LoVo (cell line): ENCODE data around the gene PLEKHG3.
A peak's percentile ranks its signal among the peaks of the same experiment; 100 is the strongest.

ENCODE experiments used
- DNase-seq: peaks from one replicate; pipeline ENCODE4 v3.0.0-alpha.2; 2016; ENCODE audit warnings: low spot score

The PLEKHG3 gene

DNA sequence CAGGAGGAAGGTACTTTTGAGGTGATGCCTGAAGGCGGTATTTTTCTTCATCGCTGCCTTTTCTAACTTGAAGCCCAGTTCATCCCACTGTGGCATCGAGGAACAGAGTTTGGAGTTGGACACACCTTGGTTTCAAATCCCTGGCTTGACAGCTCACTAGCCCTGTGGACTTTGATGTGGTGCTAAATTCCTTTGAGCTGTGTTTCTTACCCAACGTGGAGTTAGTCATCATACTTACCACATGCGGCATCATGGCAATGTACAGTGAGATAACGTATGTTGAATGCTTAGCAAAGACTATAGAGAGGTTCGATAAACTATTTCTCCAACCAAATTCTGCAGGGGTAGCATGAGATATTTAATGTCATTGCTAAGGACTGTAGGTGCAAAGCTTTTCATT, 3.4 kb downstream of the PLEKHG3 start:
- peak; percentile 45 for DNase-seq

DNA sequence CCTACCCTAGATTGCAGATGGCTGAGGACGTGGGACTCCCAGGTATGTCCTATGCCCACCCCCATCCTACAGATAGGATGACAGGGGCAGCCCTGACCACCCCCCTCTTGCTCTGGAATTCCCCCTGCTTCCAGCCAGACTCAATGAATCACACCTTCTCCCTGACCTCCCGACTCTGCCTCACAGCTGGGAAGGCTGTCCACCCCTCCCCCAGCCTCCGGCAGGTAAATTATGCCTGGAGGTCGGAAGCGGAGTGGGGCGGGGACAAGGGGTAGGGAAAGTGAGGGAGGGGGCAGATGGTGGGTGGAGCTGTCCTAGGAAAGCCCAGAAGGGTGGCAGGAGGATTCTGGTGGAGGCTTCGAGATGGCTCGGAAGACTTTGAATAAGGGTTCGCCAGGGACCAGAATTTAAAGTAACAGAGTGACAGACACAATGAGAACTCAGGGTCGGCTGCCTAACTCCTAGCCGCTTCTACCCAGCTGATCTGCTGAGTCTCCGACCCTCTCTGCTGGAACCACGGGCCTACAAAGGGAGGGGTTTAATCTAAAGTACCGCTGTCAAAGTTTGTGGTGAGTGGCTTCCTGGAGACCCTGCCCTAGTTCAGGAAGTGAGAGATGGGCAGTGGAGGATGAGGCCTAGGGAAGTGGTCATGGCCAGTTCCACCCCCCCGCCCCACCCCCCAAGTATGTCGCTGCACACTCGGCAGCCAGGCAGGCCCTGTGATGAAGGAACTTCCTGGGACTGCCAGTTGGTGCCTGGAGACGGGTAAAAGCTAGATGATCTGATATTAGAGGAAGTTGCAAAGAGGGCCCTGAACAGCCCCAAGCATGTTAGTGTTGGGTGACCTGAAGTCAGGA, 4.2 kb downstream of the PLEKHG3 start:
- no peak for DNase-seq

DNA sequence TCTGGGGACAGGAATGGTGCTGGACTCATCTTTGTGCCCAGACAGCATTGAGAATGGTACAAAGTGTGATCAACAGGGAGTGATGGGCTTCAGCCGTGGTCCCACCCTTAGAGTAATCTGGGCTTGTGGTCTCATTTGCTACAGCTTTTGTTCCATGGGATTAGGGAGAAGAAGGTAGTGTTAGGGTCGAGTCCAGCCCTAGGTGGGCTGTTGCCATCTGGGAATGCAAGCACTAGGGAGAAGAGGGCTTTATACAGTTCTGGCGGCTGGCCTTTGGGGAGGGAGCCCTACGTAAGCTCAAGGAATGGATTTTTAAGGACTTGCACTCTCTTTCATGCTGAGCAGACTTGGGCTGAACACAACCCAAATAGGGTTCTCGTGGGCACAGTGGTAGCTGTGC, 4.9 kb downstream of the PLEKHG3 start:
- DNase-seq: no peak

DNA sequence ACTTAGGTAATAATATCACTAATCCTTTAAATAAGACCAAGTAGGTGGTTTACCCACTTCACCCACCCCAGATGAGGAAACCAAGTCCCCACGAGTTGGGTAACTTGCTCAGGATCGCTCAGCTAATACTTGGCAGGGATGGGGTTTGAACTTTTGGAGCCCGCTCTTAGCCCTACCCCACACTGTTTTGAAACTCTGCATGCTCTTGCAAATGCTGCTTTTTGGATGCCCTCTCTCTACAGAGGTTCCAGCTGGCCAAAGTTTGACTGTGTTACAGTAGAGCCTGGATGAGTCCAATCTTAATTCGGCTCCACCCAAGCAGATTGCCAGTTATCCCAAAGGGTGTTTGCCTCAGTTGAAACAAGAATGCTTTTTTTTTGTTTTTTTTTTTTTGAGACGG, 6.8 kb downstream of the PLEKHG3 start:
- DNase-seq: no peak

DNA sequence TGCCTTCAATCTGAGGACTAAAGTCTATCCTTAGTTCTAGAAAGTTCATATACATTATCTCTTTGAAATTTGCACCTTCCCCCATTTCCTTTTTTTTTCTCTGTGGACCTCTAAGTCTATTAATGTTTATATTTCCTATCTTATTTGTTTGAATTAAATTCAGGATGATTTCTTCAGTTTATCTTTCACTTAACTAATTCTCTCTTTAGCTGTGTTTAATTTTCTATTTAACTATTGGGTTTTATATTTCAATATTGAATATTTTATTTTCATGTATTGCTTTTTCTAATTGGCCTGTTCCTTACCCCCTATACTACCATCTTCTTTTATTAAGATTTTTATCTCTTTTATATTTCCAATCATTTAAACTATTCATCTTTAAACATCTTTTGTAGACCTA, 9.5 kb downstream of the PLEKHG3 start:
- DNase-seq: no peak

DNA sequence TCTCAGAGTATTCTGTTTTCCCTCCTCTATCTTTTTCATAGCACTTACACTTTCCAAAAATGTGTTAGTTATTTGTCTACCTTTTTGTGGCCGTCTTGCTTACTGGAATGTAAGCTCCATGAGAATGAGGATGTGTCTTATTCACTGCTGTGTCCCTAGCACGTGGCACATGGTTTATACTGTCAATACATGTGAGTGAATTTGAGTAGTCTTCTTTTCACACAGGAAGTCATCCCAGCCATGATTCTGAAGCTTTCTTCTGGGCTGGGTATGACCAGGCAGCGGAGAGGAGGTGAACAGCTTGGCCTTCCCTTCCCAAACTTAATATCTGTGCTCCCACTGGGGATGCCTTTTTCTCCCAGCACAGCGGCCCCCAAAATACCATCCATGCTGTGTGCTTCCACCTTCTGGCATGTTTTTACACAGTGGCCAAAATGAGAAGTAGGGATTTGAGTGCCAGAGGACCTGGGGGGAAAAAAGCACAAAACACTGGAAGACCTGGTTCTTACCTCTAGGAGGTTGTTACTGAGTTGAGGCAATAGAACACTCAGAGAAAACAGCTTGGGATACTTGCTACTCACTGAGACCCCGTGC, 10.3 kb downstream of the PLEKHG3 start:
- no peak for DNase-seq

DNA sequence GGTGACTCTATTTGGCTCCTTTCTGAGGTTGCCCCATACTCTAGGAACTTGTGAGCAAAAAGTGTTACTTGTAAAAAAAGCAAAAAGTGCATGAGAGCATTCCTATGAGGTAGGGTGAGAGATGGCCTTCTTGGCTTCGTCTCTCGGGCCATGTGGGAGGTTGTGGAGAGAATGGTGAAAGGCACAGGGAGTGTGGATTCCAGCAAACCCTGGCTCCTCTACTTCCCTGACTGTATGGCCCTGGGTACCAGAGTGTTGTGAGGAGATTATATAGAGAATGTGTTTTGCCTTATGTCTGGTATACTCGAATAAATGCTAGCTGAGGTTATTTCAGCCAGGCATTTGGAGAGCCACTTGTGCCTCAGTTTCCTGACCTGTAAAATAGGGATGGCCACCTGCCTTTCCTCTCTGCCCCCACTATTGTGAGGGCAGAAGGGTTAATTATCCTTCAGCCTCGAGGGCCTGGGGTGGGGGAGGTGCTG, 11.0 kb downstream of the PLEKHG3 start:
- DNase-seq: no peak

DNA sequence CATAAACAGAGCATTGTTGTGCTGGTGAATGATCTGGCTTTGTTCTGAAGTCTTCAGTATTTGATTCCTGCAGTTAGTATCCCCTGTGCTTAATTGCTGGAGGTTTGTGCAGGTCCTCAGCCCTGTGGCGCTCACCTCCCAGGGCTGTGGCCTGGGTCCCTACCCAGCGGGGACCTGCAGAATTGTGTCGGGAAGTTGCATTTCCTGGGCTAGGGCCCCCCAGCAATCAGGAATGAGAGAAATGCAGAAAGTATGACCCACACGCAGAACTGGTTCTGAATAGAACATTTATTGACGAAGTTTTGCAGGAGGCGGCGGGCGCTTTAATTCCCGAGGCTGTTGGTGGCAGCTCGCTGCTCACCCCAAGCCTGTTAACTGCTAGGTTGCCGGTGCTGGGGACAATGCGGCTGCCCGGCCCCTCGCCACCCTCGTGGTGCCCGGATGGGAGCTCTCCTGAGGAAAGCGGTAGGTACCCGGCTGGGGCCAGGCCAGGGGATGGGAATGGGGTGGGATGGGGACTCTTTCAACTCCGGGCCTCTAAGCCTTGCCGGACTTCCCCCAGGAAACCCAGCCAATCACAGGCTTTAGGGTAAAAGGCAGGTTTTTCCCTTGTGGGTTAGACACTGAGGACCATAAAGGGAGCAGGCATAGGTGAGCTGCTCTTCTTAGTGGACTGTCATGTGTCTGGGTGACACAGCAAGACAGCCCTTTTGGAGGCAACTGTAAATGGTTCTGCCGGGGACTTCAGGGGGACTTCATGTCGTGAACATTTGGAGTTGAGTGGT, 11.6 kb downstream of the PLEKHG3 start:
- DNase-seq: no peak

DNA sequence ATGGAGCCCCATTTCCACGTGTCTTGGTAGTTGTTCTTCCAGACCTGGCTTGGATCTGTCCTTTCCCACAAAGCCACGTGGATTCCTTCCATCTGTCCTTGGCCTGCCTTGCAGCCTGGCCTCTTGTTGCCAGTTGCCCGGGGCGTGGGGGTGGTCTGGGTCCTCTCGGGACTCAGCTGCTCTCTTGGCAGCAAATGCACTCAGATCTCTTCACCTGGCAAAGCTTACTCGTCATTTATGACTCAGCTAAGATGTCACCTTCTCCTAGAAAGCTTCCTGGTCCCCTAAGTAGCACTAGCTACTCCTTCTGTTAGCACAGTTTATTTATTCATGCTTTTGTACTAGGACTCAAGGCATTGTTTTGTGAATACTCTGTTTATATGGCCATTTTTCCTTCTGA, 13.6 kb downstream of the PLEKHG3 start:
- DNase-seq: peak; percentile 50

DNA sequence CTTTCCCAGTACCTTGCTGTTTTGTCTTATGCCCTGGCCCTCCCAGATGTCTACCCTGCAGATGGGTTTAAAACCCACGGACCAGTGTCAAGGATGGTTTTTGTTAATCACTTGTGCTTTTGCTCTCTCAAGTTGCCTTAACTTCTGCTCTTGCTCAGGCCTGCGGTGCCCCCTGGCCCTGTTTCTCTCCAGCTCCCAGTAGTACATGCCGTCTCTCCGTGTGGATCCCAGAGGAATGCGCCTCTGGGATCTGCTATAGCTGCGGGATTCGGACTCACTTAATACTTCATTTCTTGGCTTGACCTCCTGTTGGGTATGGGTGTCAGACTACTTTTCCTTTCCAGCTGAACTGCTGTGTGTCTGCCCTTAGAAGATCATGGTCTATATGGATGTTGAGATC, 14.5 kb downstream of the PLEKHG3 start:
- no peak for DNase-seq

DNA sequence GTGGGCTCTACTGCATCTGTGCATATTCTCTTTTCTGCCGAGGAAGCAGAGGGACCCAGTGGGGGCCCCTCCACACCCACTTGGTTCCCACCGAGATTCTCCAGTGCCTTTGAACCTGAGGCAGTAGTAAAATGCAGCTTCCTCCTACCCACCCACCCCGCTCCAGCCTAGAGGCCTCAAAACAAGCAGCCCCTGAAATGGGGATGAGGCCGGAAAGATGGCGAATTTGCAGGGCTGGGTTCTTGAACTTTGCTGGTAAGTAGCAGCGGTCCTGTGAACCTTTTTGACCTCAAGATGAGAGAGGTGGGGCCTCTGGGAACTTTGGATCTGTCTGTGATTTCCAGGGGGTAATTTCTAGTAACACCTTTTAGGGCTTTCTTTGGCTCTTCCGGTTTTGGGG, 15.4 kb downstream of the PLEKHG3 start:
- no peak for DNase-seq

DNA sequence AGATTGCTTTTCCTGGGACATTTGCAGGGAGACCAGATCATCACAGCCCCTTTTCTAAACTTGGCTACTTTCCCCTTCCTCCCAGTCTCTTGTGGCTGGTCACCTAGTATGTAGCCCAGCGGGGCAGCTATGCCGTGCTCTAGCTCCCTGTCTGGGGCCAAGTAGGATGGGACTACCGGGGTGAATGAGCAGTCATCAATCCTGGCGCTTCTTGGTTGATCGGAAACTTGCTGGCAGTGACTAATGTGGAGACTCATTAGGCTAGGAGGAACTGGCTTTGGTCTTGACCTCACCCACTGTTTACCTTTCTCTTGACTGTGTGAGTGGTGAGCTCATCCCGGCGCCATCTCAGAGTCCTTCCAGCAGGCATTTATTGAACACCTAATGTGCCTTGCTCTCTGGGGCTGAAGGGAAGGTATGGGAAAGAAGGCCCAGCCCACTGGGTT, 15.9 kb downstream of the PLEKHG3 start:
- peak; percentile 86 for DNase-seq

DNA sequence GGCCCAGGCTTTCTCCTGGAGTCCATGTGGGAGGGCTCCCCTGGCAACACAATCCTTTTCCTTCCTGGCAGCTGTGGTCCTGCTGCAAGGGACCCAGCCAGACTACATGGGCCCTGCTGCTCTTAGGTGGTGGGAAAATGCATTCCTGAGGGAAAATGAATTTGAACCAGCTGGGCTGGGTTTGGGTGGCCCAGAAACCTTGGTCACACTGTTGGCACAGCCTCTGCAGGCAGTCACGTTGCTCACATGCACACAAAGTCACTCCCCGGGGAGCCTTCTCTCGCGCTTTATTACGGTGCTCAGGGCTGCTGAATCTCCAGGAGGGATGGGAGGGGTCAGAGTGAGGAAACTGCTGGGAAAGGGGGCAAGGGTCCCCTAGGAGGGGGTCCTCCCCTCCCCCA, 17.2 kb downstream of the PLEKHG3 start:
- DNase-seq: no peak

DNA sequence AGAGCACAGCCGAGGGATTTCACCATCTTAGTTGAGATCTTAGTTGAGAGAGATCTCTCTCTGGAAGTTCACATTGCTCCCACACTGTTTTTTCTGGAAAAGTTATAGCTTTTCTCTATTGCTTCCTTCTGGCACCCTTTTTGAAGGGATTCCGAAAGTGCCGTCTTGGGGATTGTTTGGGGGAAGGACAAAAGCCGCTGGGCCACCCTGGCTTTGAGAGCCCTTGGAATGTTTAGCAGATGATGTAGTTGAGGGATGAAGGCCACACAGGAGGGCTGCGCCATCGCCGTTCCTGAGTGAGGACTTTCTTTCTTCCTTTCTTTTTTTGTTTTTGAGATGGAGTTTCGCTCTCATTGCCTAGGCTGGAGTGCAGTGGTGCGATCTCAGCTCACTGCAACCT, 17.7 kb downstream of the PLEKHG3 start:
- no peak for DNase-seq

DNA sequence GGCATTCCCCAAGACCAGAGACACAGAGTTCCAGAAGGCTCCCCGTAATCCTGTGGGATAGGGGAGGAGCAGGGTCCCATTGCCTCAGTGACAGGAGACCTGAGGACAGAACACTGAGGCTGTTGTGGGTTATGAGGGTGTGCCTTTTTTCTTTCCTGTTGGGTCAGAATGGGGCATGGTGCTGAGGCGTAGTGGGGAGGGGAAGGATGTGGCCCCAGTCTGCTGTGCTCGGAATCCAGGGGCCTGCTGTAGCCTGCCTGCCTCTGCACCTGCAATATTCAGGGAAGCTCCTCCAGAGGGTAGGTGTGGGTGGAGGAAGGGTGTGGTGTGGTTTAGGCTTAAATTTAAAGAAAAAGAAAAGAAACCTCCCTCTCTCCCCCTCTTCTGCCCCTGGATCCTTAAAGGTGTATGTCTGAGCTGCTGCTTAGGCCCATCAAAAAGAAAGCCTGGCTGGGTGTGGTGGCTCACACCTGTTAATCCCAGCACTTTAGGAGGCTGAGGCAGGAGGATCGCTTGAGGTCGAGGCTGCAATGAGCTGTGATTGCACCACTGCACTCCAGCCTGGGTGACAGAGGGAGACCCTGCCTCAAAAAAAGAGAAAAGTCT, 18.7 kb downstream of the PLEKHG3 start:
- no peak for DNase-seq

DNA sequence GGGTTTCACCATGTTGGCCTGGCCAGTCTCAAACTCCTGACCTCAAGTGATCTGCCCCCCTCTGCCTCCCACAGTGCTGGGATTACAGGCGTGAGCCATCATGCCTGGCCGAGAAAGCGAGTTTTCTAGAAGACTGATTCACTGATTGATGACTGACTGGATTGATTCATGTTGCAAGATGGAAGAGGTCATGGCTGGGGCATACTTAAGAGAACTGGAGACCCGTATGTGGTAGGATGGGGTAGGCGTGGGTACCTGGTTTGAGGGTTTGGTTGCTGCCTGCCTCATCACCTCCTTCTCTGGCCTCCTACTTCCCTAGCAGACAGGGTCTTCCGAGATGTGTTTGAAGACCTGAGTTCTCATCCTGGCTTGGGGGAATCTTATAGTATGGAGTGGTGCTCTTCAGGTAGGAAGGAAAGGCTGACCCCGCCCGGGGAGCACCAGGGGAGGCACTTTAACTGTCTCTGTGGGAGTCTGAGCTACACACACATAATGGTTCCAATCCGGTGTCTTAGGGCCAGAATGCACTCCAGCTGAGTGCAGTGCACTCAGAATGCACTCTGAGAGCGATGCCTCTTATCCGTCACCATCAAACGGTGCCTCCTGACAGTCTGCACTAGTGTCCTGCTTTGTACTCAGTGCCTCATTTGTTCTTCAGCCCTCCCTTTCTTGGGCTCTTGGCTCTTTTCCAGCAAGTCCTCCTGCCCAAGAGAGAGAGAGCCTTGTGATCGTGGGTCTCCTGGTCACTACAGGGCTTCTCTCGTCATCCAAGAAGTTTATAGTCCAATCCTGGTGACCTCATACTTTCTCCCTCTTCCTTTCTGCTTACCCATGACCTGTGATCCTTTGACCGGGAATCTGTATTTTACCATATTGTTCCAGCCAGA, 19.7 kb downstream of the PLEKHG3 start:
- no peak for DNase-seq

DNA sequence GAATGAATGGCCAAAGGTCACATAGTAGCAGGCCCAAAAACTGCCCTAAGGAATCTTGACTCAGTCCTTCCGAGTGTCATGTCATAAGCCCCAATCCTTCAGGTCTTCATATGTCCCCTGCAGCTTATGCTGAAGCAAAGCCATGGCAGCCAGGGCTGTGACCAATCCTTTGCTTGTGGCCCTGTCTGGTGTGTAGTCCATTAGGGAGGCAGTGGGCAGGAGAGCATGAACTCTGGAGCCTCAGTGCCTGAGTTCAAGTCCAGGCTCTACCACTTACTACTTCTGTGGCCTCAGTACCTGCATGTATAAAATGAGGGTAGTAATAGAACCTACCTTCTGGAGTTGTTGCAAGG, 20.3 kb downstream of the PLEKHG3 start:
- peak; percentile 18 for DNase-seq

DNA sequence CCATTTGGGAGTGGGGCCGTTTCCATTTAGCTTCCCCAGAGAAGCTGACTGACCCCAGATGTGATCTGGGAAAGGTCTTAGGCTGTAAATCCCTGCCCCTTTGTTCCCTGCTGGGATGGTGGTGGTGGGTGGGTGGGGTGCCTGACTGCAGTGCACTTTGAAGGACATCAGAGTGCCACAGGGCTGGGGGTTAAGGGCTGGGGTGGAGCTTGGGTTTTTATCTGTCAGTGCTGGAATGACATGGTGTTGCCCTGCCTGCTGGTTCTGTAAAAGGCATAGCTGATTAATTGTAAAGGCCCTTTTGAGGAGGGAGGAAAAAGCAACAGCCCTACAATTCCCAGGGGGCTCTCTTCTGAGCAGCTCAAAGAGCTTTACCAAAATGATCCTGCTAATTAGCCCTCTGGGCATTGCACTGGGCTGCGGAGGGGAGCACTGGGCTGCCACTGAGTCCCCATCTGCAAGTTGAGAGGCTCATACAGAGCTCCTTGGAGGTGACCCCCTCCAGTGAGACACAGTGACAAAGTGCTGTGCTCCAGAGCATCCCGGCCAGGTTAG, 21.1 kb downstream of the PLEKHG3 start:
- no peak for DNase-seq

DNA sequence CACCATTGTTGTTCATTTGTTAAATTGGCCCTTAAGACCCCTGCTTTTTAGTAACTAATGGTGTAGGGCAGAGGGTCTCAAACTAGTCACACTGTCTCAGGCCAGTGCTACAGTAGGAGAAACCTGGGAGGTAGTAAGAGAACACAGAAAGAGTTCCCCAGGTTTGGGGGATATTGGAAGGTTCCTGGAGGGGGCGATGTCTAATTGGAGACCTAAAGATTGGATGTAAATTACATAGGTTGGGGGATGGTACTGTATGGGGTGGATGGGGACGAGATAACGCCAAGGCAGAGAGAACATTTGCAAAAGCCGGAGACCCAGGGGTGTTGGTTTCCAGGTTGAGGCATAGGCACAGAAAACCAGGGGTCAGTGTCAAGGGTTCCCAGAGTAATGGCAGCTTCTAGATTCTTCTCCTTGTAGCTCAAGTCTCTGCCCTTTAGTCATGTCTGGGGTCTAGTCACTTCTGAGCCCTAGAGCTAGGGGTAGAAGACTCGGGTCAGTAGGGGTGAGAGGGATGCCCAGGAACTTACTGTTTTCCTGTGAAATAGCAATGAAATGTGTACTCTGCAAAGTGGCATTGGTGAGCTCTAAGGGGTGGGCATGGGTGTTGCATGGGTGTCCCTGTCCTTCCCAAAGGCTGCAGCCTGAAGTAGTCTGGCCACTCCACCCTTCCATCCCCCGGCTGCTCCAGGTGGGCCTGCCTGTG, 21.8 kb downstream of the PLEKHG3 start:
- DNase-seq: no peak

DNA sequence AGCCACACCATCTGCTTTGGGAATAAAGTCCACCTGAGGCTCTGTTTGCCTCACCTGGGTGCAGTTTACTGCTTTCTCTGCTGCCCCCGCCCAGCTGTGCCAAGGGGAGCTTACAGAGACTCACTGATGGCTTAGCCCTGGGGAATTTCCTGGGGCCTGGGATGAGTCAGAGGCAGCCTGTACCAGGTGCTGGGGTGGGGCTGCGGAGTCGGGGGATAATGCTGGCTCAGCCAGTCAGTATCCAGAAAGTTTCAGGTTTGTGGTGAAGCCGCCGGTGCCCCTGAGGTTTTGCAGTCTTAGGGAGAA, 22.3 kb downstream of the PLEKHG3 start:
- peak; percentile 88 for DNase-seq
